ENCODE results near the gene DBF4B. TPM values are rescaled to one million over a fixed set of nuclear protein-coding genes. Genes with fewer than 3 reads are reported as not detected.
A peak's percentile ranks its signal among the peaks of the same experiment; 100 is the strongest.

Gene DBF4B
- total RNA-seq, 1 donor from 2014 or later = 5.2 TPM

- peak; percentile 35 for DNase-seq (ENCODE audit: low spot score)
Observed at GRCh38 chr17:44796731-44797130, 88.3 kb downstream of the DBF4B start.

- DNase-seq (ENCODE audit: low spot score) = no peak
Observed at GRCh38 chr17:44797802-44798201, 89.3 kb downstream of the DBF4B start.

- DNase-seq (ENCODE audit: low spot score) = no peak
Observed at GRCh38 chr17:44798356-44798755, 89.9 kb downstream of the DBF4B start.

Other genes starting within 250 kb of the DBF4B start
- 38.1 TPM for gene GPATCH8, start 205.3 kb upstream of the DBF4B start, total RNA-seq
- gene FZD2, start 151.2 kb upstream of the DBF4B start, total RNA-seq = 3.9 TPM
- gene MEIOC, start 52.2 kb upstream of the DBF4B start, total RNA-seq = not detected
- 16.5 TPM for gene CCDC43, start 18.9 kb upstream of the DBF4B start, total RNA-seq
- gene ADAM11, start 50.3 kb downstream of the DBF4B start, total RNA-seq = 0.67 TPM
- gene GJC1, start 121.6 kb downstream of the DBF4B start, total RNA-seq = 17.1 TPM
- 1.3 TPM for gene HIGD1B, start 139.2 kb downstream of the DBF4B start, total RNA-seq
- 104 TPM for gene EFTUD2, start 190.8 kb downstream of the DBF4B start, total RNA-seq
- gene GFAP, start 206.8 kb downstream of the DBF4B start, total RNA-seq = 1.3 TPM
- not detected for gene KIF18B, start 239.1 kb downstream of the DBF4B start, total RNA-seq

All from mesenteric fat pad (tissue), 1 donor.